ENCODE results near the gene STK31.
"Not testable (repeated sequence)": the region's sequence is repeated elsewhere in the genome, so short reads cannot be mapped to it uniquely, and the experiment has no call there.

STK31 gene

DNA sequence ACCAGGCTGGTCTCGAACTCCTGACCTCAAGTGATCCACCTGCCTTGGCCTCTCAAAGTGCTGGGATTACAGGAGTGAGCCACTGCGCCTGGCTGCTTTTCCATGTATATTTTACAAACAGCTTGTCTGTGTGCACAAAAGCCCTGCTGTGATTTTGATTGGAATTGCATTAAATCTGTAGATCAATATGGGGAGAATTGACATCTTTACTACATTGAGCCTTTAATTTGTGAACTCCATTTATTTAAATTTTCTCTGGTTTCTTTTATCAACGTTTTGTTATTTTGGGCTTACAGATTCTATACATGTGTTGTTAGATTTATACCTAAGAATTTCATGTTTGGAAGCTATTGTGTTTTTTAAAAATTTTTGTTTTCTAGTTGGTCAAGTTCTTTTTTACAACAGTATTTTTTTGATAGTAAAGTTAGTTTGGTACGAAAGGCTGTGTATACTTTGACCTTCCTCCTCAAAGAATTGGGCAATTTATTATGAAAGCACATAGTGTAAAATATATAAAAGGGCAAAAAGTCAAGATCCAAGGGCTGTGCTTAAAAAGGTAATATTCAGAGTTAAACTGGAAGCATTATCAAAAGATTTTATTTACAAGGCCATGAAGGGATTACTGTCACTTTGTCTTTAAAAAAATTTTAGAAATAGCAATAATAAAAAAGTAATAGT, 92.8 kb downstream of the STK31 start:
- TF ChIP-seq, protein P1, sequence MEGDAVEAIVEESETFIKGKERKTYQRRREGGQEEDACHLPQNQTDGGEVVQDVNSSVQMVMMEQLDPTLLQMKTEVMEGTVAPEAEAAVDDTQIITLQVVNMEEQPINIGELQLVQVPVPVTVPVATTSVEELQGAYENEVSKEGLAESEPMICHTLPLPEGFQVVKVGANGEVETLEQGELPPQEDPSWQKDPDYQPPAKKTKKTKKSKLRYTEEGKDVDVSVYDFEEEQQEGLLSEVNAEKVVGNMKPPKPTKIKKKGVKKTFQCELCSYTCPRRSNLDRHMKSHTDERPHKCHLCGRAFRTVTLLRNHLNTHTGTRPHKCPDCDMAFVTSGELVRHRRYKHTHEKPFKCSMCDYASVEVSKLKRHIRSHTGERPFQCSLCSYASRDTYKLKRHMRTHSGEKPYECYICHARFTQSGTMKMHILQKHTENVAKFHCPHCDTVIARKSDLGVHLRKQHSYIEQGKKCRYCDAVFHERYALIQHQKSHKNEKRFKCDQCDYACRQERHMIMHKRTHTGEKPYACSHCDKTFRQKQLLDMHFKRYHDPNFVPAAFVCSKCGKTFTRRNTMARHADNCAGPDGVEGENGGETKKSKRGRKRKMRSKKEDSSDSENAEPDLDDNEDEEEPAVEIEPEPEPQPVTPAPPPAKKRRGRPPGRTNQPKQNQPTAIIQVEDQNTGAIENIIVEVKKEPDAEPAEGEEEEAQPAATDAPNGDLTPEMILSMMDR (IDR thresholded peaks at IDR 0.05; ENCODE audit: low read depth, low read length, missing control alignments) = no peak
- no peak for DNase-seq (ENCODE audit: extremely low read depth, low read depth)
- H3K4me3 ChIP-seq (replicated peaks; ENCODE audit: low read depth, low read length) = no peak overlapping the region

GRCh38 chr7:23804707-23805106, 94.7 kb downstream of the STK31 start:
- DNase-seq (ENCODE audit: extremely low read depth, low read depth) = no peak
- TF ChIP-seq, protein P1 (IDR thresholded peaks at IDR 0.05; ENCODE audit: low read depth, low read length, missing control alignments) = no peak
- H3K4me3 ChIP-seq (replicated peaks; ENCODE audit: low read depth, low read length) = no peak overlapping the region

DNA sequence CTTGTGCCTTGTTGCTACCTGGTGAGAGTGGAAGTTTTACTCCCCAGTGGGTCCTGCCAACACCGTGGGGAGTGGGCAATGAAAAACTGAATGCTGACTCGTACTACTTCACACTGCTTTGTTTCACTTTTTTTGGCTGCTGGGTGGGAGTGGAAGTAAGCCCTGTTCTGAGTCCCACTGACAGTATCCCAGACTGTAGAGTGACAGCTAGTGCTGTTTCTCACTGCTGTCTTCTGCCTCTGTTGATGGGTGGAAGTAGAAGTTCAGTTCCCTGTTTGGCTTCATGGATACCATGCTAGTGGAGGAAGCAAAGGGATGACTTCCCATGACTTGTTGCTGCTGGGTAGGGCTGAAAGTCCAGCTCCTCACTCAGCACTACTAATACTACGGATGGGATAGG, 98.4 kb downstream of the STK31 start:
- TF ChIP-seq, protein P1 (IDR thresholded peaks at IDR 0.05; ENCODE audit: low read depth, low read length, missing control alignments) = no peak
- no peak for DNase-seq (ENCODE audit: extremely low read depth, low read depth)

GRCh38 chr7:23810099-23810498, 100.1 kb downstream of the STK31 start:
- DNase-seq (ENCODE audit: extremely low read depth, low read depth) = no peak
- TF ChIP-seq, protein P1 (IDR thresholded peaks at IDR 0.05; ENCODE audit: low read depth, low read length, missing control alignments) = no peak
- H3K4me3 ChIP-seq (replicated peaks; ENCODE audit: low read depth, low read length) = no peak overlapping the region

More for the DNA sequence above, 98.4 kb downstream of the STK31 start:
- H3K4me3 ChIP-seq (replicated peaks; ENCODE audit: low read depth, low read length) = no peak overlapping the region

GRCh38 chr7:23811540-23811939, 101.5 kb downstream of the STK31 start:
- DNase-seq (ENCODE audit: extremely low read depth, low read depth) = no peak
- TF ChIP-seq, protein P1 (IDR thresholded peaks at IDR 0.05; ENCODE audit: low read depth, low read length, missing control alignments) = no peak

GRCh38 chr7:23828125-23828524, 118.1 kb downstream of the STK31 start:
- not testable (repeated sequence) for H3K4me3 ChIP-seq (replicated peaks; ENCODE audit: low read depth, low read length); DNase-seq (ENCODE audit: extremely low read depth, low read depth)

More at GRCh38 chr7:23811540-23811939, 101.5 kb downstream of the STK31 start:
- H3K4me3 ChIP-seq (replicated peaks; ENCODE audit: low read depth, low read length) = no peak overlapping the region

GRCh38 chr7:23832733-23833132, 122.7 kb downstream of the STK31 start:
- not testable (repeated sequence) for H3K4me3 ChIP-seq (replicated peaks; ENCODE audit: low read depth, low read length); DNase-seq (ENCODE audit: extremely low read depth, low read depth)

DNA sequence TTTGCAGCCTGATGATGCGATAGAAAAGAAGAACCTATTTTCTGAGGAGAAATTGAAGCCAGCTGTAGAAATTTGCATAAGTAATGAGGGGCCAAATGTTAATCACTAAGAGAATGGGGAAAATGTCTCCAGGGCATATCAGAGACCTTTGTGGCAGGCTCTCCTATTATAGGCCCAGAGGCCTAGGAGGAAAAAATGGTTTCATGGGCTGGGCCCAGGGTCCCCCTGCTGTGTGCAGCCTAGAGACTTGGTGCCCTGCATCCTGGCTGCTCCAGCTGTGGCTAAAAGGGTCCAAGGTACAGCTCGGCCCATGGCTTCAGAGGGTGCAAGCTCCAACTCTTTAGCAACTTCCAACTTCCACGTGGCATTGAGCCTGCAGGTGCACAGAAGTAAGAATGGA, 123.4 kb downstream of the STK31 start:
- H3K4me3 ChIP-seq (replicated peaks; ENCODE audit: low read depth, low read length) = no peak overlapping the region
- no peak for DNase-seq (ENCODE audit: extremely low read depth, low read depth)
- TF ChIP-seq, protein P1 (IDR thresholded peaks at IDR 0.05; ENCODE audit: low read depth, low read length, missing control alignments) = no peak

- DNase-seq (ENCODE audit: extremely low read depth, low read depth) = not testable (repeated sequence)
Observed at GRCh38 chr7:23844837-23845236, 134.8 kb downstream of the STK31 start.

More at GRCh38 chr7:23844837-23845236, 134.8 kb downstream of the STK31 start:
- not testable (repeated sequence) for H3K4me3 ChIP-seq (replicated peaks; ENCODE audit: low read depth, low read length)
